ENCODE measurements around the gene EIPR1. TPM values are rescaled to one million over a fixed set of nuclear protein-coding genes. Genes with fewer than 3 reads are reported as not detected.

EIPR1 gene
- total RNA-seq, 1 donor from 2014 or later: 35.9 TPM

GRCh38 chr2:3270095-3270478 lies 107.5 kb downstream of the EIPR1 start:
- DNase-seq (ENCODE audit: low spot score): no peak
- no peak overlapping the region for H3K4me3 Mint-ChIP-seq (ENCODE audit: unreplicated experiment)
- TF ChIP-seq CTCF (IDR thresholded peaks at IDR 0.05; ENCODE audit: unreplicated experiment): no peak
- peaks cover 13% of the 10 kb centered on the region for H3K4me1 Mint-ChIP-seq (ENCODE audit: unreplicated experiment)
- H3K9me3 Mint-ChIP-seq (ENCODE audit: unreplicated experiment): no peaks in the 10 kb centered on the region
- H3K36me3 Mint-ChIP-seq (ENCODE audit: low read depth, unreplicated experiment): peaks cover 14% of the 10 kb centered on the region
- peaks cover 2% of the 10 kb centered on the region for H3K27me3 Mint-ChIP-seq (ENCODE audit: unreplicated experiment)
- no peak overlapping the region for H3K27ac Mint-ChIP-seq (ENCODE audit: unreplicated experiment)

- no peak overlapping the region for H3K27ac Mint-ChIP-seq (ENCODE audit: unreplicated experiment)
- H3K4me1 Mint-ChIP-seq (ENCODE audit: unreplicated experiment): peaks cover 15% of the 10 kb centered on the region
- DNase-seq (ENCODE audit: low spot score): no peak
- H3K9me3 Mint-ChIP-seq (ENCODE audit: unreplicated experiment): no peaks in the 10 kb centered on the region
- no peak for TF ChIP-seq CTCF (IDR thresholded peaks at IDR 0.05; ENCODE audit: unreplicated experiment)
- peaks cover 2% of the 10 kb centered on the region for H3K27me3 Mint-ChIP-seq (ENCODE audit: unreplicated experiment)
- H3K4me3 Mint-ChIP-seq (ENCODE audit: unreplicated experiment): no peak overlapping the region
- H3K36me3 Mint-ChIP-seq (ENCODE audit: low read depth, unreplicated experiment): peaks cover 10% of the 10 kb centered on the region
Measured at GRCh38 chr2:3269425-3270094, 108.1 kb downstream of the EIPR1 start.

DNA sequence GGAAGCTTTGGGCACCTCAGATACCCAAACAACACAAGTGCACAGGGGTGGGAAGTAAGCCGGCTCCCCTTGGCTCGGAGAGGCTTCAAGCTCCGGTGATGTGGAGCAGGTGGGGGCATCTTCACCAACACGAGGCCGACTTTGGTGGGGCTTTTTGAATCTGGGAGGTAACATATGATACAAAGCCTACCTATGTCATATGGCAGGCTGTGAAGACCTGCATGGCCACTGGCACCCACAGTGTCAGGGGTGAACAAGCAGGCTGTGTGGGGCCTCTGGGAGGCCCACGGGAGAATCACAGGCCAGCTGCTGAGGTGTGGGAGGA lies 109.0 kb downstream of the EIPR1 start:
- DNase-seq (ENCODE audit: low spot score): no peak
- TF ChIP-seq CTCF (IDR thresholded peaks at IDR 0.05; ENCODE audit: unreplicated experiment): no peak
- no peak overlapping the region for H3K27ac Mint-ChIP-seq (ENCODE audit: unreplicated experiment)
- no peak overlapping the region for H3K4me3 Mint-ChIP-seq (ENCODE audit: unreplicated experiment)
- peaks cover 10% of the 10 kb centered on the region for H3K36me3 Mint-ChIP-seq (ENCODE audit: low read depth, unreplicated experiment)
- no peaks in the 10 kb centered on the region for H3K9me3 Mint-ChIP-seq (ENCODE audit: unreplicated experiment)
- H3K4me1 Mint-ChIP-seq (ENCODE audit: unreplicated experiment): peaks cover 23% of the 10 kb centered on the region
- H3K27me3 Mint-ChIP-seq (ENCODE audit: unreplicated experiment): peaks cover 2% of the 10 kb centered on the region

GRCh38 chr2:3267869-3268704 lies 109.5 kb downstream of the EIPR1 start:
- peaks cover 26% of the 10 kb centered on the region for H3K4me1 Mint-ChIP-seq (ENCODE audit: unreplicated experiment)
- TF ChIP-seq CTCF (IDR thresholded peaks at IDR 0.05; ENCODE audit: unreplicated experiment): no peak
- no peaks in the 10 kb centered on the region for H3K9me3 Mint-ChIP-seq (ENCODE audit: unreplicated experiment)

More at GRCh38 chr2:3267869-3268704, 109.5 kb downstream of the EIPR1 start:
- Mint-ChIP-seq H3K36me3 (ENCODE audit: low read depth, unreplicated experiment) (peaks cover 10% of the 10 kb centered on the region), H3K27ac (ENCODE audit: unreplicated experiment) (no peak overlapping the region), H3K4me3 (ENCODE audit: unreplicated experiment) (no peak overlapping the region), H3K27me3 (ENCODE audit: unreplicated experiment) (peaks cover 2% of the 10 kb centered on the region)
- no peak for DNase-seq (ENCODE audit: low spot score)

Data from endothelial cell (in vitro differentiated cells).